Peyer's patch (tissue), 4 donors: Measurements from ENCODE around the gene JMY. TPM values are rescaled to one million over a fixed set of nuclear protein-coding genes. Genes with fewer than 3 reads are reported as not detected.

Experiments used
- DNase-seq, 3 donors: peaks; one replicate each; pipeline ENCODE4 v3.0.0-alpha.2; 2017 to 2019
- H3K27ac ChIP-seq, 4 donors: fragments of 200-600 bp; sonication (generic); one replicate each; pipeline ENCODE4 v1.5.1; 2016 to 2019
- H3K27me3 ChIP-seq, 2 donors: fragments of 200-600 bp; sonication (generic); one replicate each; pipeline ENCODE4 v1.5.1; 2019
- H3K36me3 ChIP-seq, 3 donors: fragments of 200-600 bp; sonication (generic); one replicate each; pipeline ENCODE4 v1.5.1; 2016 to 2019
- H3K4me1 ChIP-seq, 4 donors: fragments of 200-600 bp; sonication (generic); one replicate each; pipeline ENCODE4 v1.5.1; 2016 to 2019
- H3K4me3 ChIP-seq, 4 donors: fragments of 200-600 bp; sonication (generic); 1 replicate in 3 of 4; 2 replicates in 1 of 4; pipeline ENCODE4 v1.5.1; 2016 to 2019; ENCODE audit warnings: mild to moderate bottlenecking in 1 of 4
- H3K9me3 ChIP-seq, 4 donors: fragments of 200-600 bp; sonication (generic); one replicate each; pipeline ENCODE4 v1.5.1; 2016 to 2019; ENCODE audit warnings: mild to moderate bottlenecking in 1 of 4
- POLR2A ChIP-seq, 2 donors: fragments of 450-650 bp; IDR thresholded peaks; one replicate each; pipeline ENCODE4 v1.5.1; 2017; ENCODE audit warnings: antibody characterized with exemption in 2 of 2, mild to moderate bottlenecking in 2 of 2, moderate library complexity in 2 of 2
- total RNA-seq, 4 donors: library from RNA; depleted of rRNA; stranded (reverse); fragments of >200 nt; gene quantifications; one replicate each; pipeline ENCODE4 v1.1.0, GENCODE V29; 2016
- TF ChIP-seq, protein P1 (sequence below), 6 experiments: fragments of 450-650 bp in 4 of 6; fragments of 200-600 bp in 2 of 6; sonication (generic) in 1 of 6; IDR thresholded peaks; one replicate each; pipeline ENCODE4 v1.5.1; 2017 to 2019; ENCODE audit warnings: antibody characterized with exemption in 6 of 6, mild to moderate bottlenecking in 3 of 6, moderate library complexity in 1 of 6

Gene JMY
- total RNA-seq, 4 donors from 2014 or later = 10.3 to 16.5 (median 12.3) TPM

DNA sequence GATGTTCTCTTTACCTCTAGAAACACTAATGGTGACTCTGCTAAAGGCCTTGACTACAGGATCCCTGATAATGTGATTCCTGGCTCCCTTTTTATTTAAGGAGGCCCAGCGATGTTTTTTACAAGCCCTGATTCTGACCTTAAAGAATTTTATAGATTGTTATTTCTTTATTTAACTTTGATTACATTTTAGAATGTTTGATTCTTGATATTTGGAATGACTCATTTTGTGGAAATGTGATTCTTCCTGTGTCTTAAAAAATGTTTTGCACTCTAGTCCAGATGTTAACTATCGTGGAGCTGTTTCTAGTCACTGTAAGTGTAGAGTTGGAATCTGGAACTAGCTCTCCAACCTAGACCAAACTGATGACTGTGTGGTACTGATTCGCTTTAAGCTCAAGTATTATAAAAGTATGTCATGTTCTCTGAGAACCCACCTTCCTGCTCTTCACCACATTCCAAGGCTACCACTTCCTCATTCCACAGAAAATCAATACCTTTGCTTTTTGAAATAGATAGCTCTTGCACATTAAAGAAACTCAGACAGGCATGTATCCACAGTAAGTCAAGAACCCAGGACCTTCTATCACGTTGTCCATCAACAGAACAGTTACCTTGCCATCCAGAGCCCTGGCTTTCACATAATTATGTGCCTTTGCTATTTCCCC is 65.2 kb downstream of the JMY start:
- Histone ChIP-seq H3K9me3 (no peaks in the 10 kb centered on the region), H3K27ac (no peak overlapping the region), H3K4me3 (no peak overlapping the region), H3K27me3 (no peaks in the 10 kb centered on the region), H3K4me1 (no peaks in the 10 kb centered on the region), H3K36me3 (peaks cover 0 to 49% (median 0%) of the 10 kb centered on the region in 3 donors)
- DNase-seq = no peak
- TF ChIP-seq POLR2A (IDR thresholded peaks at IDR 0.05) = no peak
- TF ChIP-seq, protein P1, sequence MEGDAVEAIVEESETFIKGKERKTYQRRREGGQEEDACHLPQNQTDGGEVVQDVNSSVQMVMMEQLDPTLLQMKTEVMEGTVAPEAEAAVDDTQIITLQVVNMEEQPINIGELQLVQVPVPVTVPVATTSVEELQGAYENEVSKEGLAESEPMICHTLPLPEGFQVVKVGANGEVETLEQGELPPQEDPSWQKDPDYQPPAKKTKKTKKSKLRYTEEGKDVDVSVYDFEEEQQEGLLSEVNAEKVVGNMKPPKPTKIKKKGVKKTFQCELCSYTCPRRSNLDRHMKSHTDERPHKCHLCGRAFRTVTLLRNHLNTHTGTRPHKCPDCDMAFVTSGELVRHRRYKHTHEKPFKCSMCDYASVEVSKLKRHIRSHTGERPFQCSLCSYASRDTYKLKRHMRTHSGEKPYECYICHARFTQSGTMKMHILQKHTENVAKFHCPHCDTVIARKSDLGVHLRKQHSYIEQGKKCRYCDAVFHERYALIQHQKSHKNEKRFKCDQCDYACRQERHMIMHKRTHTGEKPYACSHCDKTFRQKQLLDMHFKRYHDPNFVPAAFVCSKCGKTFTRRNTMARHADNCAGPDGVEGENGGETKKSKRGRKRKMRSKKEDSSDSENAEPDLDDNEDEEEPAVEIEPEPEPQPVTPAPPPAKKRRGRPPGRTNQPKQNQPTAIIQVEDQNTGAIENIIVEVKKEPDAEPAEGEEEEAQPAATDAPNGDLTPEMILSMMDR (IDR thresholded peaks at IDR 0.05) = no peak

DNA sequence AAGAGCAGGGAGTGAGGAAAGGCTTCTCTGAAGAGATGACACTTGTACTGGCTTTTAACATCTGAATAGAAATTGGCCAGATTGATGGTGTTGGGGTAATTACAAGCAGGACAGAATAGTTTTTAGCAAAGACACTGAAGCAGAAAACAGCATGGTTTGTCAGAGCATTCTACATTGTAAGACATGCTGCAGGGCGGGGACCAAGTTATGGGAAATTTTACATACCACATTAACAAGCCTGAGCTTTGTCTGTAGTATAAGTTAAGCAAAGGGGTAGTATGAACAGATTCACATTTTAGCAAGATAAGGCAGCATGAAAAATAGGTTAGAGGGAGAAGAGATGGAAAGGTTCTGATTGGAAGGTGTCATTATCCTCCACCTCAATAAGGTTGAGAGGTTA is 66.5 kb downstream of the JMY start:
- TF ChIP-seq, protein P1 (IDR thresholded peaks at IDR 0.05) = no peak
- TF ChIP-seq POLR2A (IDR thresholded peaks at IDR 0.05) = no peak
- H3K27me3 ChIP-seq = no peaks in the 10 kb centered on the region
- no peaks in the 10 kb centered on the region for H3K4me1 ChIP-seq
- H3K36me3 ChIP-seq = peaks cover 0 to 62% (median 0%) of the 10 kb centered on the region in 3 donors
- no peak overlapping the region for H3K4me3 ChIP-seq
- no peak for DNase-seq
- H3K27ac ChIP-seq = no peak overlapping the region
- no peaks in the 10 kb centered on the region for H3K9me3 ChIP-seq

DNA sequence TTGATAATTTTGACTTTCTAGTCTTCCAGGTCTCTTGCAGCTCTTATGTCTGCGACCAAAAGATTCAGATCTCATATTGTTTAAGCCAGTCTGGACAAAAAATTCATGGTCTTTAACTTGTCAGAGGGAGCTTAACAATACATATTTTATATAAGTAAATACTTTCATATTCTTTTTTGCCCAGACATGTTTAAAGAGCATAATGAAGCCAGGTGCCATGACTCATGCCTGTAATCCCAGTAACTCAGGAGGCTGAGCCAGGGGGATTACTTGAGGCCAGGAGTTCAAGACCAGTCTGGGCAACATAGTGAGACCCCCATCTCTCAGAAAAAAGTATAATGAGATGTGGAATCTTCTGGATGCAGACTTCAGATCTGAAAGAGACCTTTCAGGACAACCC is 69.8 kb downstream of the JMY start:
- Histone ChIP-seq H3K36me3 (peaks cover 0 to 64% (median 0%) of the 10 kb centered on the region in 3 donors), H3K4me3 (no peak overlapping the region), H3K27ac (no peak overlapping the region), H3K4me1 (no peaks in the 10 kb centered on the region), H3K27me3 (no peaks in the 10 kb centered on the region), H3K9me3 (no peaks in the 10 kb centered on the region)
- no peak for DNase-seq
- TF ChIP-seq, protein P1 (IDR thresholded peaks at IDR 0.05) = no peak
- no peak for TF ChIP-seq POLR2A (IDR thresholded peaks at IDR 0.05)

DNA sequence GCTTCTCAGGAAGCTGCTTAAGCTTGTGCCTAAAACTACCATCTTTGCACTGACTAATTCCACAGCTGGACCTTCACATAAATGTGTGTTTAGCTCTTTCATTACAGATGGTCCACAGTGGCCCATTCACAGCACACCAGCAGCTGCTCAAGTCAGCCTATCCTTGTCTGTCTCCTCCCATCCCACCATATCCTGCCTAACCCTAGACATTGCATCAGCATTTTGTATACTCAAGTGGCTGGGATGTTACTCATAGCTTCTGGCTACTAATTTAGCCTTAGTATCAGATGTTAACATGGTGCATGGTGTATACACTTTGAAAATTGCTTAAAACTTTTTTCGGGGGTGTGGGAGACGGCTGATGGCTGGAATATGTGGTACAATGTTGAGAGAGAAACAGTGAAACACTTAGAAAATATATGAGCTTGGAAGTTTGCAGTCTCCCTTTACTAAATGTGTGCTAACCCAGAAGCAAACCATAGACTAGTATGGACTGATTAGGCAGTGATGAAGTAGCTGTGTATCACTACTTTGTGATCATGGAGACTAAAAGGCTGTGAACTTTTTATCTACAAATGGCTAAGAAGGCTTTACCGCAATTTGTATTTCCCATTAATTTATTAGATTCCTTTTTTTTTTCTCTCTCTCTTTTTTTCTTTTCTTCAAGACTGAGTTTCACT is 83.1 kb downstream of the JMY start:
- H3K36me3 ChIP-seq = peaks cover 0 to 38% (median 0%) of the 10 kb centered on the region in 3 donors

DNA sequence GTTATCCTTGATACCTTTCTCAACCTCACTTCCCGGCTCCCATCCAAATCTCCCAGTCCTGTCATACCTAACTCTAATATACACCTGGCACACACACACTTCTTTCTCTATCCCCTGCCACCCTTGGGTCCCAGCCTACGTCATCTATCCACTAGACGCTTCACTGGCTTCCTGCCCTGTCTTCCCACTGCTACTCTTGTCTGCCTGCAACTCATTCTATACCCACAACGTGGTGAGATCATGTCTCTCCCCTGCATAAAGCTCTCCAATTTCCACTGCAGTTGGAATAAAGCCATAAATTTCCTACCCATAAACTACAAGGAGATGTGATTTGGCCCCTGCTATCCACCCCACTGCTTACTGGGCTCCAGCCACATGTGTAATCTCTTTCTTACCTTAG is 93.5 kb downstream of the JMY start:
- H3K27me3 ChIP-seq = no peaks in the 10 kb centered on the region
- H3K4me3 ChIP-seq = no peak overlapping the region
- H3K36me3 ChIP-seq = no peaks in the 10 kb centered on the region
- no peak for DNase-seq
- no peak overlapping the region for H3K27ac ChIP-seq
- TF ChIP-seq, protein P1 (IDR thresholded peaks at IDR 0.05) = no peak
- no peak for TF ChIP-seq POLR2A (IDR thresholded peaks at IDR 0.05)
- no peaks in the 10 kb centered on the region for H3K4me1 ChIP-seq
- H3K9me3 ChIP-seq = no peaks in the 10 kb centered on the region

More for the DNA sequence above, 83.1 kb downstream of the JMY start:
- Histone ChIP-seq H3K4me3 (no peak overlapping the region), H3K9me3 (no peaks in the 10 kb centered on the region), H3K27me3 (no peaks in the 10 kb centered on the region), H3K4me1 (no peaks in the 10 kb centered on the region), H3K27ac (no peak overlapping the region)
- TF ChIP-seq, protein P1 (IDR thresholded peaks at IDR 0.05) = no peak
- TF ChIP-seq POLR2A (IDR thresholded peaks at IDR 0.05) = no peak
- no peak for DNase-seq
